ENCODE results near the gene SUGCT.

DNA sequence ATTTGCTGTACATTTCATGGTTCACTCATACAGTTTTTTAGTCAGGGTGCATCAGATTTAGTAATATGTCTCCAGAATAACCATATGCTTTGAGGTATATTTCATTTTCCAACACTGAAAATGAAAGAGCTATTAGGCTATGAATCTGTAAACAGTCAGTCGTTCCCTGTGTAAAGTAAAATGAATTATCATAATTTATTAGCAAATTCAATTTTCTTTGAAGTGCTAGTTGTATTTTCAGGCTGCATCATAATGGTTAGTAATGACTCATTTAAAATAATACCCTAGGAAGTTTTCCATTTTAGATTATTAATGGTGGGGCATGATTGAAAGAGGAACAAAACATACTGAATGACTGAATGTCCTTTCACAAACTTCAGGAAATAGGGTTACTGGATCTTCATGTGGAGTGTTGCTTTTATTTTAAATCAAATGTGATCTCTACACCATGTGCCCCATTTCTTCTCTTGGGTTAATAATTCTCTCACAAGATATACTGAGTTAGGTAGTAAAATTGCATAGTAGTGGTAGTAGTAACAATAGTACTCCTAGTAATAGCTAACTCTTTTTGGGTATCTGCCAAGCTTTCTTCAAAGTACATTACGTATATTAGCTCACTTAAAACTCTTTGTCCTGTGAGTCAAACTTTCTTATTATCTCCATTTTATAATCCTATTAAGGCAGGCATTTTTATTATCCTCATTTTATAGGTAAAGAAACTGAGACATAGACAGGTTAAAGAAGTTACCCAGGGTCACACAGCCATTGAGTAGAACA is 476.5 kb downstream of the SUGCT start:
- TF ChIP-seq, protein P1, sequence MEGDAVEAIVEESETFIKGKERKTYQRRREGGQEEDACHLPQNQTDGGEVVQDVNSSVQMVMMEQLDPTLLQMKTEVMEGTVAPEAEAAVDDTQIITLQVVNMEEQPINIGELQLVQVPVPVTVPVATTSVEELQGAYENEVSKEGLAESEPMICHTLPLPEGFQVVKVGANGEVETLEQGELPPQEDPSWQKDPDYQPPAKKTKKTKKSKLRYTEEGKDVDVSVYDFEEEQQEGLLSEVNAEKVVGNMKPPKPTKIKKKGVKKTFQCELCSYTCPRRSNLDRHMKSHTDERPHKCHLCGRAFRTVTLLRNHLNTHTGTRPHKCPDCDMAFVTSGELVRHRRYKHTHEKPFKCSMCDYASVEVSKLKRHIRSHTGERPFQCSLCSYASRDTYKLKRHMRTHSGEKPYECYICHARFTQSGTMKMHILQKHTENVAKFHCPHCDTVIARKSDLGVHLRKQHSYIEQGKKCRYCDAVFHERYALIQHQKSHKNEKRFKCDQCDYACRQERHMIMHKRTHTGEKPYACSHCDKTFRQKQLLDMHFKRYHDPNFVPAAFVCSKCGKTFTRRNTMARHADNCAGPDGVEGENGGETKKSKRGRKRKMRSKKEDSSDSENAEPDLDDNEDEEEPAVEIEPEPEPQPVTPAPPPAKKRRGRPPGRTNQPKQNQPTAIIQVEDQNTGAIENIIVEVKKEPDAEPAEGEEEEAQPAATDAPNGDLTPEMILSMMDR (conservative IDR thresholded peaks at IDR 0.05; ENCODE audit: low read depth, low read length): no peak
- no peak for TF ChIP-seq EZH2 (IDR thresholded peaks at IDR 0.05; ENCODE audit: borderline replicate concordance, low read depth, low read length, poor library complexity, severe bottlenecking)

Measured in A673 (cell line).